Embryonic facial prominence (tissue), 1 donor: ENCODE results near the gene TAGLN2.
"Not testable (repeated sequence)": the region's sequence is repeated elsewhere in the genome, so short reads cannot be mapped to it uniquely, and the experiment has no call there.

Experiments used
- DNase-seq: peaks from one replicate; pipeline ENCODE4 v3.0.0-alpha.2; 2016; ENCODE audit errors: extremely low spot score

TAGLN2 gene

GRCh38 chr1:159900086-159900680 lies 25.1 kb downstream of the TAGLN2 start, which contains the start of gene CFAP45:
TSS of gene CFAP45 (minus strand) at chr1:159900165. CDS start at chr1:159900098, 67 bp downstream.
- DNase-seq = peak; percentile 68

DNA sequence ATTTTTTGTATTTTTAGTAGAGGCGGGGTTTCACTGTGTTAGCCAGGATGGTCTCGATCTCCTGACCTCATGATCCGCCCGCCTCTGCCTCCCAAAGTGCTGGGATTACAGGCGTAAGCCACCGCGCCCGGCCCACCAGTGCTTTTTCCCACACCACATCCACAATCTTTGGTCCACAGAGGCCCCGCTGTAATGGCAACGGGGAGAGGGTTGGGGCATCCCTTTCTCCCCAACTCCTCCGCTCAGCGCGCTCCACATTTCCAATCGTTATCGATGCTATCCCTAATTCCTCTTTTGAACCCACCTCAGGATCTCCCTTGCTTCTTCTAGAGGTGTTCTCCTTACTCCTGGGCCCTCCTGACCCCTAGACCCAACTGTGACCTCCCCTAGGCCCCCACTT lies 25.7 kb downstream of the TAGLN2 start:
- not testable (repeated sequence) for DNase-seq

DNA sequence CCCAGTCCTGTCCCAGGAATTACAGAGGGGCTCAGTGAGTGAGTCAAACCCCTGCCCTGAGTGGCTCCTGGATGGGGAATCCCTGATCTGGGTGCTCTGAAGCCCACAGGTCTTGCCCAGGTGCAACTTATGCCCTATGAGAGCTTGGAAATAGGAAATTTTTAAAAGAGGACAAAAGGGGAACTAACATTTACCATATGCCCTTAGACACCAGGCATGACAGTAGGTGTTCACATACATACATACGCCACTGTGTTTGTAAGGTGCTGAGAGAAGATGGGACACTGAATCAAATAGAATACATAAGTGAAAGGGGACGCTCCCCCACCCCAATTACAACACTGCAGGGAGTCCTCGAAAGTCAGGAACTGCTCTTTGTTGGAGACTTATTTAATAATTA lies 26.8 kb downstream of the TAGLN2 start:
- DNase-seq = no peak

GRCh38 chr1:159897962-159898361 lies 27.3 kb downstream of the TAGLN2 start:
- DNase-seq = no peak

DNA sequence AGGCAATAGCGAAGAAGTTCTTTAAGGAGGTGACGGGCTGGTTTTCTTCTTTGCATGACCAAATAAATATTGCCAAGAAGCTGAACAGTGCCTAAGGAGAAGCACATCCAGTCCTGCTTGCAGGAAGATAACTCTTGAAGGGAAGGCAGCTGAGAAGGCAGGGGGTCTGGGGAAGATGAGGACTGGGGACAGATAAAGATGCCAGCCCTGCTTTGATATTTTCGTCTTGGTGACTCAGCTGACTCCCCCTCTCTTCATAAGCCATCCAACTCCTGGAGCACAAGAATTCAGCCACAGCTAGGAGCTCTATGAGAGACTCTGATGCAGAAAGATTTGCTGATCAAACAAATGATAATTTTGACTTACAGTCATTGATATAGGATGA lies 28.8 kb downstream of the TAGLN2 start:
- no peak for DNase-seq

- peak; percentile 32 for DNase-seq
Measured at GRCh38 chr1:159895836-159896545, 29.3 kb downstream of the TAGLN2 start.

DNA sequence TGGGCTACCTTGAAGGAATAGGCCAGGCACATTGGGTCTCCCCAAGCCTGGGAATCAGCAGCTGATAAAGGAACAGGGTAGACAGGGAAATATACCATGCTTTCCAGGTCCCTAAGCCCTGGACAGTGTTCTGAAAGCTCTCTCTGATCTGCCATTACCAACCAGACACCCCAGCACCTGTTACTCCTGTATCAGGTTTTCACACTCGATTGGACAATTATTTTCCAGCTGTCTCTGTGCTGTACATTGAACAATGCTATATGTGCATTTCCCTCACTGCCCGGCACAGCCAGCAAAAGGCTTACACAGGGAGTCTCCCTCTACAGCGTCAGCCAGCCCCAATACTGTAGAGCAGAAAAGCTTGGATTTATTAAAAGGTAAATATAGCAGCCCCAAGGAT lies 30.0 kb downstream of the TAGLN2 start:
- DNase-seq = no peak

GRCh38 chr1:159892944-159893343 lies 32.4 kb downstream of the TAGLN2 start:
- DNase-seq = no peak

- DNase-seq = no peak
Measured at GRCh38 chr1:159891275-159892157, 33.8 kb downstream of the TAGLN2 start.

DNA sequence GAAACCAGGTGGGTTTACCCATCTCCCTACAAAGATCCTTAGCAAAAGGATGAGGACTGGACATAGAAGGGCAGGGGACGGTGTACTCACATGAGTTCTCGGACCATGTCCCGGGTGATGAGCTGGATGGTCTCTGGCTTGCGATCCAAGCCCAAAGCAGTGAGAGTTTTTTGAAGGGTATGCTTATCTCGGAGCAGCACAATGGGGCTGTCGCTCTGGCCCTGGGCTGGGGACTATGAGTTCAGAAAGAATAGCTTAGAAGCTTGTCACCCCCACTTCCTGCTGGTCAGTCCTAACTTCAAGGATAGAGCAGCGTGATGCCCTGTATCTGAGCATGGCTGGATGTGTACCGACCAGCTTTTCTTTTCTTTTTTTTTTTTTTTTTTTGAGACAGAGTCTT lies 34.9 kb downstream of the TAGLN2 start:
- no peak for DNase-seq

- DNase-seq = no peak
Measured at GRCh38 chr1:159889821-159890252, 35.5 kb downstream of the TAGLN2 start.

GRCh38 chr1:159889202-159889601 lies 36.1 kb downstream of the TAGLN2 start:
- no peak for DNase-seq

GRCh38 chr1:159884296-159884695 lies 41.0 kb downstream of the TAGLN2 start:
- DNase-seq = no peak

GRCh38 chr1:159883134-159883533 lies 42.2 kb downstream of the TAGLN2 start:
- no peak for DNase-seq

DNA sequence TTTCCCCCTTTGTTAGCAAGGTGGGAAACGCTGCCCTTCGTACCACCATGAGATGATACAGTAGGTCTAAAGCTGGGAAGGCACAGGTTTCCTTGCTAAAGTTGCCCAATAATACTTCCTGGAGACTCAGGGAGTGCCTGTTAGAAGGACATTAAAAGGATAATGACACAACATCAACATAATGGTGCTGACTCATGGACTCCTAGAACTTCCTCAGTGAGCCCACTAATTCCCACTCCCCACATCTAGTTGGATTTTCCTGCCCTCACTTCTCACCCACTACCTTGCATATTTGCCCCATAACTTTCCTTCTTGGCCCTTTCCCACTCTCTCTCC lies 42.8 kb downstream of the TAGLN2 start:
- DNase-seq = no peak

- no peak for DNase-seq
Measured at GRCh38 chr1:159881622-159882526, 43.4 kb downstream of the TAGLN2 start.

DNA sequence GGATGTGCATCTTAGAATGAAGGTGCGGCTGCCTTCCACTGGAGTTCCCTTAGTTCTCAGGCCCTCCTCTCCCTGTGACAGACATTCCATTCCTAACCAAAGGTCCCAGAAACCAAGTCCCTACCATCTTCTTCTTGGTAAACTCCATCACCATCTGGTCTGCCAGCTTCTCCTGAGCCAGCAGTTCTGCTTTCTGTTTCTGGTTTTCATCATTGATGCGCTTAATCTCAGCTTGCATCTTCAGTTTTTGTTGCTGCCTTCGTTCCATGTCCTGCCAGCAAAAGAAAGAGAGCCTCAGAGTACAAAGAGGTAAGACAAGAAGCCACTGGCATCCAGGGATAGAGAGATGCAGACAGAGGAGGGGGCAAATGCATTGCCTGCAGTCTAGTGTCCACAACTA lies 44.9 kb downstream of the TAGLN2 start:
- DNase-seq = no peak

DNA sequence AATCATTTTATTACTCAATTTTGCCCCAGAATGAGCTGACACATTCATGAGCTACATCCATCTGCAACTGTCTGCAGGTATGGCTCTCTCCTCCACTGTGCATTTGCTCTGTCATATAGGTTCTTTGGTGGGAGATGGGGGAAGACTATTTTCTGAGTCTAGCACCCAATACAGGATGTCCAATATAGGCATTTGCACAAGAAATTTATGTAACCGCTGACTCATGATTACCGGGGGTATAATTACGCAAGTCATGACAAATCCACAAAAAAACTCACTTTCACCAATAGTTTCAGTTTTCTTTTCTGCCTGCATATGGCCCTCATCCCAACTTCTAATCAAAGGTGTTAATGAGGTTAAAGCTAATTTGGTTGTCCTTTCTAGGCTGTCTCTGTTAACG lies 45.3 kb downstream of the TAGLN2 start:
- no peak for DNase-seq

DNA sequence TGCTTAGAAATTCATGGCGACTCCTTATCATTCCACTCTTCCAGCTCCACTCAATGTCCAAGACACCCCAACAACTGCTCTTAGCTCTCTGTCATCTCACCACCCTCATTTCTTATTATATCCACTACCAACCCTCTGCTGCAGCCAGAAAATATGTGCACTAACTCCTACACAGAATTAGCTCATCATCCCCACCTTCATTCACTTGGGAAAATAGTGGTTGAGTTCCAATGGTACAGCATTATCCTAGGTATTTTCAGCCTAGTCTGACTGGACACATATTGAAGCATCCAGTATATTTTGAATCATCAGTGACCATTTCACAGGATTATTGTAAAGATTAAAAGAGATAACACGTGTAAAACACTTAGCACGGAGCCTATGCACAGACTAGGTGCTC lies 46.2 kb downstream of the TAGLN2 start:
- DNase-seq = no peak

DNA sequence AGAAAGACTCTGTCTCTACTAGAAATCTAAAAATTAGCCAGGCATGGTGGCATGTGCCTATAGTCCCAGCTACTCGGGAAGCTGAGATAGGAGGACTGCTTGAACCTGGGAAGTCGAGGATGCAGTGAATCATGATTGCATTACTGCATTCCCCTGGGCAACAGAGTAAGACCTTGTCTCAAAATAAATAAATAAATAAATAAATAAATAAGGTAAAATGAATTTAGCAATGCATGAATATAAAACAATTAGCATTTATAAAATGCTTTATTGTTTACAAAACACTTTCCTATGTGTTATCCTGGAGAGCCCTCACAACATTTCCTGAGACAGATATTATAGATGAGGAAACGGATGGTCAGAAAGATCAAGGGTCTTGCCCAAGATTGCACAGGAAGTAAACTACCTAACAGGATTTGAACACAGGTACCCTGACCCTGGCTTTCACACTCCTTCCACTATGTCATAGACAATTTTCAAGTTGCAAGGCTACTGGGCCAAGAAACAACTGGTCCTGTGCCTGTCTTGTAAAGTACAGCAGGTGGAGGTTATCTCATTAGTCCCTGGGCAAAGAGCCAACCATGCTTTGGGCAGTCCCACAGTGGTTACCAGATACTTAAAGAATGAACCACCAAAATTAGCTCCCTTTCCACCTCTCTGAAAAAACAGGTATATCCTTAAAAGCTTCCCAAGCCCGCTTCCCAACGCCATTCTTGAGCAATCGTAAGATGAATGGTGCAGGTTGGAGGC lies 47.4 kb downstream of the TAGLN2 start:
- no peak for DNase-seq
